ES-I3 (cell line): Measurements from ENCODE around the gene ABCC10.

Experiments
- H3K36me3 ChIP-seq: 2 replicates; pipeline ENCODE4 v1.6.1; 2013; ENCODE audit warnings: mild to moderate bottlenecking, low read length, control low read depth, moderate library complexity; ENCODE audit not compliant: insufficient read depth
- H3K4me1 ChIP-seq: 2 replicates; pipeline ENCODE4 v1.6.1; 2013; ENCODE audit warnings: mild to moderate bottlenecking, control low read depth, low read length; ENCODE audit not compliant: insufficient read depth
- H3K9ac ChIP-seq: 2 replicates; pipeline ENCODE4 v1.6.1; 2013; ENCODE audit warnings: low read depth, mild to moderate bottlenecking, low read length, moderate library complexity
- H3K9me3 ChIP-seq: 2 replicates; pipeline ENCODE4 v1.6.1; 2013; ENCODE audit warnings: mild to moderate bottlenecking, low read length, moderate library complexity; ENCODE audit not compliant: control insufficient read depth, insufficient read depth

Gene ABCC10

DNA sequence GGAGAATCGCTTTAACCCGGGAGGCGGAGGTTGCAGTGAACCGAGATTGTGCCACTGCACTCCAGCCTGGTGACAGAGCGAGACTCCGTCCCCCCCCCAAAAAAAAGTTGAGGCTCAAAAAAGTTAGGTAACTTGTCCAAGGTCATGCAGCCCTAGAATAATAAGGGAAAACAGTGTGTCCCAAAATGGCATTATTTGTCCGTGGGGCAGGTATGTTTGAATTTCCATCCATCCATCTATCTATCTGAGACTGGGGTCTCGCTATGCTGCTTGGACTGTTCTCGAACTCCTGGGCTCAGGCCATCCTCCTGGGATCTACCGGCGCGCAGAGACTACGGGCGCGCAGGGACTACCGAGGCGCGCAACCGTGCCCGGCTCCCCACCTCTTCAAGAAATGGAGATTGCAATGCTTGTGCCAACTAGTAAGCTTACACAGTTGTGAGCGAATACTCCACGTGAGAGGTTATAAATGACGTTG, 374 bp upstream of the ABCC10 start:
- Histone ChIP-seq H3K4me1 (no peaks in the 10 kb centered on the region; the same call in 1 of the 2 replicates), H3K9me3 (peaks cover 2% of the 10 kb centered on the region; the same call in 1 of the 2 replicates), H3K9ac (peak overlapping the region; percentile 85; the same call in 1 of the 2 replicates), H3K36me3 (no peaks in the 10 kb centered on the region)

- Histone ChIP-seq H3K36me3 (no peaks in the 10 kb centered on the region), H3K9ac (peak overlapping the region; percentile 85), H3K9me3 (peaks cover 2% of the 10 kb centered on the region; the same call in 1 of the 2 replicates), H3K4me1 (no peaks in the 10 kb centered on the region; the same call in 1 of the 2 replicates)
Measured at GRCh38 chr6:43428112-43428570, 800 bp downstream of the ABCC10 start.

DNA sequence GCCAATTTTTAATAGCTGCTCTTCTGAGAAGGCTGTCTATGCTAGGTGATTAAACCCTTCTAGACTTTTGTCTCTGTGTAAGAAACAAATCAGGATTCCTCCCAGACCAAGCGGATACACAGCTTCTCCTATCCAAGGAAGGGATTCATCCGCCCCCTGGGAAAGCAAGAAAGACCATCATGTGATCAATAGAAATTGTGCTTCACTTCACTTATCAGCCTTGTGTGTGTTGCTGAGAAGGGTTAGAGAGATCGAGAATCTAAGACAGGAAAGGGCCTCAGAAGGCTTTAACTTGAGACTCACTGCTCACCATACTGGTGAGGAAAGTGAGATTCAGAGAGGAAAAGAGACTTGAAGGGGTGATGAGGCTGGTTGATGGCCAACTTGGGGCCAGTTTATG, 1.5 kb downstream of the ABCC10 start:
- Histone ChIP-seq H3K9me3 (peaks cover 2% of the 10 kb centered on the region; the same call in 1 of the 2 replicates), H3K36me3 (no peaks in the 10 kb centered on the region), H3K9ac (peak overlapping the region; percentile 85; the same call in 1 of the 2 replicates), H3K4me1 (no peaks in the 10 kb centered on the region; the same call in 1 of the 2 replicates)

DNA sequence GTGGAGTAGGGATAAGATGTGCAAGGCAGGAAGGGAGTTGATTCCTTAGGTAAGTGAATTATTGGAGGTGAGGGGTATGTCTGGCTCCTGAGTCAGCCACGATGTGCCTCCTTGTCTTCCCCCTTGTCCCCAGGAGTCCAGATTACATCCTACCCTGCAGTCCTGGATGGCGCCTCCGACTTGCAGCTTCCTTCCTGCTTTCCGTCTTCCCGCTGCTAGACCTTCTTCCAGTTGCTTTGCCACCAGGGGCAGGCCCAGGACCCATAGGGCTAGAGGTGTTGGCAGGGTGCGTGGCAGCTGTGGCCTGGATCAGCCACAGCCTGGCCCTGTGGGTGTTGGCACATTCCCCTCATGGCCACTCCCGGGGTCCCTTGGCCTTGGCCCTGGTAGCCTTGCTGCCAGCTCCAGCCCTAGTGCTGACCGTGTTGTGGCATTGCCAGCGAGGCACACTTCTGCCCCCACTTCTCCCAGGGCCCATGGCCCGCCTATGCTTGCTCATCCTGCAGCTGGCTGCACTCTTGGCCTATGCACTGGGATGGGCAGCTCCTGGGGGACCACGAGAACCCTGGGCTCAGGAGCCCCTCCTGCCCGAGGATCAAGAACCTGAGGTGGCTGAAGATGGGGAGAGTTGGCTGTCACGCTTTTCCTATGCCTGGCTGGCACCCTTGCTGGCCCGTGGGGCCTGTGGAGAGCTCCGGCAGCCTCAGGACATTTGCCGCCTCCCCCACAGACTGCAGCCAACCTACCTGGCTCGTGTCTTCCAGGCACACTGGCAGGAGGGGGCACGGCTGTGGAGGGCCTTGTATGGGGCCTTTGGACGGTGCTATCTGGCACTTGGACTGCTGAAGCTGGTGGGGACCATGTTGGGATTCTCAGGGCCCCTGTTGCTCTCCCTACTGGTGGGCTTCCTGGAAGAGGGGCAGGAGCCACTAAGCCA, 4.9 kb downstream of the ABCC10 start:
- Histone ChIP-seq H3K36me3 (no peaks in the 10 kb centered on the region), H3K9me3 (no peaks in the 10 kb centered on the region), H3K4me1 (peaks cover 6% of the 10 kb centered on the region; the same call in 1 of the 2 replicates), H3K9ac (no peak overlapping the region)

- Histone ChIP-seq H3K36me3 (no peaks in the 10 kb centered on the region), H3K9ac (no peak overlapping the region), H3K9me3 (no peaks in the 10 kb centered on the region), H3K4me1 (peaks cover 6% of the 10 kb centered on the region; the same call in 1 of the 2 replicates)
Measured at GRCh38 chr6:43433148-43433547, 5.8 kb downstream of the ABCC10 start.

GRCh38 chr6:43434001-43434840, 6.9 kb downstream of the ABCC10 start:
- Histone ChIP-seq H3K4me1 (peaks cover 6% of the 10 kb centered on the region; the same call in 1 of the 2 replicates), H3K9me3 (no peaks in the 10 kb centered on the region), H3K36me3 (no peaks in the 10 kb centered on the region), H3K9ac (no peak overlapping the region)

DNA sequence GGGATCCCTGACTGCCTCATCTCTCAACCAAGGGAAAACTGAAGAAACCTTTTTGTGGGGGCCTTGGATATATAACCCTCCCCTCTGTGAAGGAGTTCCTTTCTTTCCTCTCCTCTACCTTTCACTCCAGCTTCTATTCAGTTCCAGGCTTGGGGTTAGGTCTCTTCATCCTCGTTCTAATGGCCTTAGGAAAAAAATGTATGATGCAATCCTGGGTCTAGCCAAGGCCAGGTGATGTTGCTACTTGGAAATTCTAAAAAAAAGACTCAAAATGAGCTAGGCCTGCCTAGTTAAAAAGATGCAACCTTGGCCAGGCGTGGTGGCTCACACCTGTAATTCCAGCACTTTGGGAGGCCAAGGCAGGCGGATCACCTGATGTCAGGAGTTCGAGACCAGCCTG, 7.6 kb downstream of the ABCC10 start:
- Histone ChIP-seq H3K9me3 (no peaks in the 10 kb centered on the region), H3K4me1 (peaks cover 6% of the 10 kb centered on the region; the same call in 1 of the 2 replicates), H3K9ac (no peak overlapping the region), H3K36me3 (no peaks in the 10 kb centered on the region)

DNA sequence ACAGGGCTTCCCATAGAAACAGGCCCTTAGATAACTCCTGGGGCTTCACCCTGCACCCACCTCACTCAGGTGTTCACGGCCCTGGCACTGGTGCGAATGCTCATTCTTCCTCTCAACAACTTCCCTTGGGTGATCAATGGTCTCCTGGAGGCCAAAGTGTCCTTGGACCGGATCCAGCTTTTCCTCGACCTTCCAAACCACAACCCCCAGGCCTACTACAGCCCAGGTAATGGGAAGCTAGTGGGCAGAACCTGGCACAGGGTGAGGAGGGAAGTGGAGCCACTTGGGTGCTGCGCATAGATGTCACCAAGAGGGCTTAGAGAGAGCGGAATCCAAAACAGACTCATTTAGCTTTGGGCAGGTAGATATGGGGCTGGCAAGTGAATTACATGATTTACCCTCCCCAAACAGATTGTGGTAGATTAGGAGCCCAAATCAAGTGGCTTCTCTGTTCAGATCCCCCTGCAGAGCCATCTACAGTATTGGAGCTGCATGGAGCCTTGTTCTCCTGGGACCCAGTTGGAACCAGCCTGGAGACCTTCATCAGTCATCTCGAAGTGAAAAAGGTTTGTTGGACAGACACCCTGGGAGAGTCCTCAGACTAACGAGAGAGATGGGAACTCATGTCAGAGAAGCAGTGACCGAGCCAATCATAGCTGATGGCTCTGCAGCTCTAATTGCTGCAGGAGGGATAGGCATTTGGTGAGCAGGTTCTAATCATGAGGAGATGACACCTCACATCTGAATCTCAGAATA, 8.5 kb downstream of the ABCC10 start:
- Histone ChIP-seq H3K4me1 (peaks cover 6% of the 10 kb centered on the region; the same call in 1 of the 2 replicates), H3K36me3 (no peaks in the 10 kb centered on the region), H3K9me3 (no peaks in the 10 kb centered on the region), H3K9ac (no peak overlapping the region)

DNA sequence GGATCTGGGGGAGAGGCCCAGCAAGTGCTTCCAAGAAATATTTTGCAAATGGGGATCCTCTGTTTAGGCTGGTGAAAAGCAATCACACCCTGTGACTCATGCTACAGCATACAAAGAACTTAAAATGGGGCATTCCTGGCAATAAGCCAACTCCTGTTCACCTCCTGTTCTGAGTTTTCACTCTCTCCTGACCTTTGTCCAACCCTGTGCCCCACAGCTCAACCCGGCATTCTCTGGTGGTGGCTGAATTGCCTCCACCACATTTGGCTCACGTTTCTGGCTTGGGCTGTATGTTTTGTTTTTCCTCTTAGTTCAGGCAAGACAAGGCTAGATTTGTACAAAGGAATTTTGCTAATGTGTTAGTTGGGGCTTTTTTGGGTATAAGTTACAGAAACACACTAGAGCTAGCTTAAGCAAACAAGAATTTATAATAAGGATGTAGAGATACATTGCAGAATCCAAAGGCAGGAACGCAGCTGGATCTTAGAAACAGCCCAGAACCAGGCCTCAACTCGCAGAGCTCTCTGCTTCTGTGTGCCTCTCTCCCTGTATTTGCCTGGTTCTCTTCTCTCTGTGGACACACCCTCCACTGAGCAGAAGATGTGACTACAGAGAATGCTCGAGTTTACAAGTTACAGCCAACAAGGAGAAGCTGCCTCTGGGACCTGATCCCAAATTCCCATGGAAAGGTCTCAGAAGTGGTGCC, 9.4 kb downstream of the ABCC10 start:
- Histone ChIP-seq H3K36me3 (no peaks in the 10 kb centered on the region), H3K9ac (no peak overlapping the region)

DNA sequence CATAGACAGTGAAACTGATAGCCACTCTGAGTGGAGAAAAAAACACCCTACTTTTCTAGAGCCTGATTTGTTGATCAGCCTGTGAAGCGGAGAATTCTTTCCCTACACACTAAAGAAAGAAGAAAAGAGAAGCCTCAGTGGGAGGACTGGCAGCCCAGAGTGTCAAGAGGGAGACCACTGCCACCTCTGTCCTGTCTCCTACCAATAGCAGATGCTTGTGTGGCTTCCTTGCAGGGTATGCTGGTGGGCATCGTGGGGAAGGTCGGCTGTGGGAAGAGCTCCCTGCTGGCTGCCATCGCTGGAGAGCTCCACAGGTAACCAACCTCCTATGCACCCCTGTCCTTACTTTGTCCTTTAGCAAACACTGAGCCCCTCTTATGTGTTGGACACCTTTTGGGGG, 10.4 kb downstream of the ABCC10 start:
- Histone ChIP-seq H3K9me3 (no peaks in the 10 kb centered on the region), H3K9ac (no peak overlapping the region), H3K4me1 (peaks cover 6% of the 10 kb centered on the region; the same call in 1 of the 2 replicates), H3K36me3 (no peaks in the 10 kb centered on the region)

More for the DNA sequence above, 9.4 kb downstream of the ABCC10 start:
- Histone ChIP-seq H3K4me1 (peaks cover 6% of the 10 kb centered on the region; the same call in 1 of the 2 replicates), H3K9me3 (no peaks in the 10 kb centered on the region)

DNA sequence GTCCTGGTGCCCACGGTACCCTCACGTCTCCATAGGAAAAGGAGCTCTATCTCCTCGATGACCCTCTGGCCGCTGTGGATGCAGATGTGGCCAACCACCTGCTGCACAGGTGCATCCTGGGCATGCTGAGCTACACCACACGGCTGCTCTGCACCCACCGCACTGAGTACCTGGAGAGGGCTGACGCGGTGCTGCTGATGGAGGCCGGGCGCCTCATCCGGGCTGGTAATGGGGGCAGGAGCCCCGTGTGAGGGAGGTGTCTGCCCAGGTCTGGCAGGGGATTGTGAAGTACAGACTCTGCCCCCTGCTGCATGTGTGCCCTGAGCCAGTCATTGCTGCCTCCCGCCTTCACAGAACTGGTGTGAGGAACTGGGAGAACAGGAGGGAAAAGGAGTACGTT, 15.6 kb downstream of the ABCC10 start:
- Histone ChIP-seq H3K4me1 (no peaks in the 10 kb centered on the region), H3K9me3 (no peaks in the 10 kb centered on the region), H3K9ac (no peak overlapping the region), H3K36me3 (no peaks in the 10 kb centered on the region)

DNA sequence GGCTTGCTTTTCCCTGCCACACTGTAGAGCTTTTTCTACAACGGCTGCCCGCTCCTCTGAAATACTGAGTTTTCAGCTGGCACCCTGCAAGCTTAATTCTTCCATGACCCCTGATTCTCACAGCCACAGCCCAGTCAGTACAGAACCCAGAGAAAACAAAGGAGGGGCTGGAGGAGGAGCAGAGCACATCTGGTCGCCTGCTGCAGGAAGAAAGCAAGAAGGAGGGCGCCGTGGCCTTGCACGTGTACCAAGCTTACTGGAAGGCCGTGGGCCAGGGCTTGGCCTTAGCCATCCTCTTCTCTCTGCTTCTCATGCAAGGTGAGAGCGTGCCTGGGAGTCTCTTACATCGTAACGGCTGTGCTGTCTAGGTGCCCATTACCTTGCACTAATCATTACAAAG, 16.7 kb downstream of the ABCC10 start:
- H3K9ac ChIP-seq = no peak overlapping the region
- H3K9me3 ChIP-seq = no peaks in the 10 kb centered on the region
- no peaks in the 10 kb centered on the region for H3K36me3 ChIP-seq

DNA sequence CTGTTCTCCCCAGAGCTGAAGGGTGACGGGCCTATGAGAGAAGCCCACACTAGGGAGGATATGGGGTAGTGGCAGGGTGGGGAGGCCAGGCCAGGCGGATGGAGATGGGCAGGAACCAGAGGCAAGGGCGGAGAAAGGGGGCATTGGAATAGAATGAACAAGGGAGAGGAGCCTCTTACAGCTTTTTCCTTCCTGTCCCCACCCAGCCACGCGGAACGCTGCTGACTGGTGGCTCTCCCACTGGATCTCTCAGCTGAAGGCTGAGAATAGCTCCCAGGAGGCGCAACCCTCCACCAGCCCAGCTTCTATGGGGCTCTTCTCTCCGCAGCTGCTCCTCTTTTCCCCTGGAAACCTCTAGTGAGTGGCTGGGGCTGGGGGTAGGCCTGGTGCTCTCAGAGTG, 17.2 kb downstream of the ABCC10 start:
- H3K36me3 ChIP-seq = no peaks in the 10 kb centered on the region
- no peak overlapping the region for H3K9ac ChIP-seq
- no peaks in the 10 kb centered on the region for H3K9me3 ChIP-seq

More for the DNA sequence above, 16.7 kb downstream of the ABCC10 start:
- H3K4me1 ChIP-seq = no peaks in the 10 kb centered on the region

More for the DNA sequence above, 17.2 kb downstream of the ABCC10 start:
- no peaks in the 10 kb centered on the region for H3K4me1 ChIP-seq
